ENCODE data around the gene MAP4K4.

Gene MAP4K4

DNA sequence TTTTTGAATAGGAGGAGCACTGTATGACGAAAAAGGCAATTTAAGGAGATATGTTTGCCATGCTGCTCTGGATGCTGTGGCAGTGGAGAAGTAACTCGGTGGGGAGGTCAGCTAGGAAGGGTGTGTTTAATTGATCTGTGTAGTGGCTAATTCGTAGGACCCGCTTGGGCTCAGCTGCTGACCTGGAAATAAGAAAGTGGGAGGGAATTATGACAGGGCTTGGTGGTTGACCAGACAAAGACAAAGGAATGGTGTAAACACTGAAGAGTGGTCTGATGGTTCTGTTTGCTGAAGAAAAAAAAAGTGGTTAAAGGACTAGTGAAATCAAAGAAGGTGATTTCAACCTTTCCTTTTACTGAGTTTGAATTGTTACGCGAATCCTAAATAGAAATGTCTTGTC, 146.0 kb downstream of the MAP4K4 start:
- DNase-seq: no peak

- no peak for DNase-seq
These were observed 146.6 kb downstream of the MAP4K4 start for GRCh38 chr2:101844055-101844635.

- DNase-seq: no peak
These were observed 149.5 kb downstream of the MAP4K4 start for GRCh38 chr2:101846973-101847372.

DNA sequence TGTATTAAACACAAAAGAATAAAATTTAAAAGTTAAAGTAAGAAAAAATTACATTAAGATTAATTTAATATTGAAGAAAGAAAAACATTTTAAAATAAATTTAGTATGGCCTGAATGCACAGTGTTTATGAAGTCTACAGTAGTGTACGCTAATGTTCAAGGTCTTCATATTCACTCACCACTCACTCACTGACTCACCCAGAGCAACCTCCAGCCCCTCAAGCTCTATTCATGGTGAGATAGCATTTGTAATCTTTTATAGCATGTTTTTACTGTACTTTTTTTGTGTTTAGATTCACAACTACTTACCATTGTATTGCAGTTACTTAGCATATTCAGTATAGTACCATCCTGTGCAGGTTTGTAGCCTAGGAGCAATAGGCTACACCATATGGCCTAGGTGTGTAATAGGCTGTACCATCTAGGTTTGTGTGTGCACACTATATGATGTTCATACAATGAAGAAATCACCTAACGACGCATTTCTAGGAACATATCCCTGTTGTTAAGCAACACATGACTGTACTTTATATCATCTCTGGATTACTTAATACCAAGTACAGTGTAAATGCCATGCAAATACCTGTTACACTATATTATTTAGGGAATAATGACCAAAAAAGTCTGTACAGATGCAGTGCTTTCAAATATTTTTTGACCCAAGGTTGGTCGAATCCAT, 150.3 kb downstream of the MAP4K4 start:
- DNase-seq: no peak

DNA sequence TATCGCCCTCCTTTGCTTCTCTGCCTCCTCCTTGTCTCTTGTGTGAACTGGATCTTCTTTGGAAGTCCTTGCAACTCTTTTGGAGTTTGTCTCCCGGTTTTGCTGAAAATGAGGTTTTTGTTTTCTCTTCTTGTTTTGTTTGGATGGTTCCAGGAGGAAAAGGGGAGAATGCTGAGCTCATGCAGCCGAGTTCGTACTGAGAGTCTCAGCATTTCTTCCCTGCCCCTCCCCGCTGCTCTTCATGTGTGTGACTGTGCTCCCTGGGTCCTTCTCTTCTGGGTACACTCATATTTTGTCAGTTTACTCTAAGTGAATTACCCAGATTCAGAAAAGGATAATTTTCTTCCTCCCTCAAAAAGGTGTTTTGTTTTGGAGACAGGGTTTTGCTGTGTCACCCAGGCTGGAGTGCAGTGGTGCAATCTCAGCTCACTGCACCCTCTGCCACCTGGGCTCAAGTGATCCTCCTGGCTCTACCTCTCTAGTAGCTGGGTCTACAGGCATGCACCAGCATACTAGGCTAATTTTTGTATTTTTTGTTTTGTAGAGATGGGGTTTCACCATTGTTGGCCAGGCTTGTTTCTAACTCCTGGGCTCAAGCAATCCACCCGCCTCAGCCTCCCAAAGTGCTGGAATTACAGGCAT, 151.4 kb downstream of the MAP4K4 start:
- DNase-seq: no peak

DNA sequence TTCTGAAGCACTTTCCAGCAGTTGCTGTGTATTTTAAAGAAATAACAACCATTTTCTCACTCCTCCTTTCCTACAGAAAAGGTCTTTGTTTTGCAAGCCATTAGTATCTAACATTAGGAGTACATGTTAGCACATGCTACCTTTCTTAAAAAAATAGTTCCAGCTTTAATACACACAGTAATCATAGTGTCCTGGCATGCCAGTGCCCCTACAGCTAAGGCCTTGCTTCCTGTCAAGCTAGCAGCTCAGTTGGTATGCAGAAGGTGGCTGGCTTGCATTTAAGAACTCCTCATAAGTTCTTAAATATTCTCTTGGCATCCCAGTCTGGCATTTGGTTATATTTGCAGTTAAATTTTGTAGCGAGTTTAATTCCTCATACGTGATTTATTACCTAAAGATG, 152.9 kb downstream of the MAP4K4 start:
- DNase-seq: no peak

- DNase-seq: no peak
These were observed 153.5 kb downstream of the MAP4K4 start for GRCh38 chr2:101850991-101851390.

DNA sequence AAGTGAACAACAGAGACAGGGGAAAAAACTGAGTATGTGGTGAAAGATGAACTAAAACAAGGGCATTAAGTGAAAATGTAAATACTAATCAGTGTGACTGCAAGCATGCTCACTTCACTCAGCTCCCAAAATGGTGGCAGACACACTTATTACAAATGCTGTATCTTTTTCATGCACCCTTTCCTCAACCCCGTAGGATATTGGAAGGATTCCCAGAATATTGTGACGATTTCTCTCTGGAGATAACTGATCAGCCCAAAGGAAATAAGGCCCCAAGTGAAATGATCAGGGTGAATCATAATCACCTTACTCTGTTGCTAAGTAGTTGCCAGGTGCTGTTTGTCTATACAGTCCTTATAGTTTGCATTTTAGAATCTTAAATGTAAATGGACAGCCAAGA, 155.3 kb downstream of the MAP4K4 start:
- no peak for DNase-seq

- DNase-seq: no peak
These were observed 157.4 kb downstream of the MAP4K4 start for GRCh38 chr2:101854877-101855276.

GRCh38 chr2:101855776-101856175, 158.3 kb downstream of the MAP4K4 start:
- no peak for DNase-seq

DNA sequence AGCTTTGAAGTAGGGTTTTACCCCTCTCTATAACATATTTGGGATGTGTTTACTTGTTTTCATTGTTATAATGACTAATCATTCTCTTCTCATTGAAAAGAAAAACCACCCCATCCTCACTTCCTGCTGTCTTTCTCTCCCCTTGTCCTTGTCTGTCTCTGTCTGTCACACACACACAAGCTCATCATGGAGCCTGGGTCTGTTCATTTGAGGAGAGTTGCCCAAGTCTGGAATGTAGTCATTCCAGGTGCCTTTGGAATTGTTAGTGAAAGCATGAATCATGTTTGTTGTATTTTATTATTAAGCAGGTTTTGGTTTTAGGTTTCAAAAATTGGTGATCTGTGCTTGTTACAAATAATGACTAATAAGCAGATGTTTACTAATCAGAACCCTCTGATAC, 160.7 kb downstream of the MAP4K4 start:
- DNase-seq: no peak

DNA sequence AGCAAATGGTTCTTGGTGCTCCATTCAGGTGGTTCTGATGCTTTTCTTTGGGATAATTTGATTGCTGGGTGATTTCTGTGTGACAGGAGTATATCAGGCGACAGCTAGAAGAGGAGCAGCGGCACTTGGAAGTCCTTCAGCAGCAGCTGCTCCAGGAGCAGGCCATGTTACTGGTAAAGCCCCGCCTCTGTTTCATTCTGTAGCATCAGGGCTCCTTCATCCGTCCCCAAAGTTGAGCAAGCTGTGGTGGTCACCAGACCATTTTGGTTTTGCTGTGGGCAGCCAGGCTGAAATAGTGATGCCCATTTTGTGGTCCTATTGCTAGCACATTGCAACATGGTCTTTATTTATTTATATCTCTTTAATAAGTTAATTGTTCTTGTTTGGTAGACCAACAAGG, 161.4 kb downstream of the MAP4K4 start:
- no peak for DNase-seq

GRCh38 chr2:101859604-101860003, 162.1 kb downstream of the MAP4K4 start:
- DNase-seq: no peak

DNA sequence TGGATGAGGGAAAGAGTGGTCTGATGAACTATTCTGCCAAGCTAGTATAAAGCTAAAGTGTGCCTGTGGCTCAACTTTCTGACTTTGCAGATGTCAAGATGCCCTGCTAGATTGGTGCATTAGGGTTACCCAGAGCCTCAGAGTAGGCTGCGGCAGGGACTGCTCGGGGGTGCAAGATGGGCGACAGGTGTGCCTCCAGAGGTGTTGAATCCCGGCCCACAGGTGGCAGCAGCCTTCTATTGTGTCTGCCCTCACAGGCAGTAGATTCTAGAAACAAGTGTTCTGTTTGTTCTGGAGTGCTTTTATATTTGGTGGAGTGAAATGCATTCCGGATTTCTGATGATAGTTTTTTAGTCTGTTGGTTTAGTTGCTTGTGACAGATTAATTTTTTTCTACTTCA, 162.7 kb downstream of the MAP4K4 start:
- no peak for DNase-seq

- no peak for DNase-seq
These were observed 163.3 kb downstream of the MAP4K4 start for GRCh38 chr2:101860782-101861181.

DNA sequence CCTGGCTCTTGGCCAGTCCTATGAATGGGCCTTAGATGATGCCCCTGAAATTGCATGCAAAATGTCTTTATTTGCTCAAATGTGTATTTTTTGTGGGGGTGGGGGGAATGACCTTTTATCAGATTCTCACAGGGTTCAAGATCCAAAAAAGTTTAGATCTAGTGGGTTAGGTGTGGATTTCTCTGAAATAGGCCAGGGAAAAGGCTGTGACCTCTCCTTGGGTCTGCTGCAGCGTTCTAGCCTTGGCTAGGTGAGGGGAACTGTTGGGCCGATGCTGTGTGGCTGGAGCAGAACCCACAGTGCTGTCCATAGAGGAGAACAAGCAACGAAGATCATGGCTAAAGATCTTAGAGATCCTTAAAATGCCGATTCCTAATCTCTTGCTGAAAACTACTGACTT, 163.9 kb downstream of the MAP4K4 start:
- no peak for DNase-seq

DNA sequence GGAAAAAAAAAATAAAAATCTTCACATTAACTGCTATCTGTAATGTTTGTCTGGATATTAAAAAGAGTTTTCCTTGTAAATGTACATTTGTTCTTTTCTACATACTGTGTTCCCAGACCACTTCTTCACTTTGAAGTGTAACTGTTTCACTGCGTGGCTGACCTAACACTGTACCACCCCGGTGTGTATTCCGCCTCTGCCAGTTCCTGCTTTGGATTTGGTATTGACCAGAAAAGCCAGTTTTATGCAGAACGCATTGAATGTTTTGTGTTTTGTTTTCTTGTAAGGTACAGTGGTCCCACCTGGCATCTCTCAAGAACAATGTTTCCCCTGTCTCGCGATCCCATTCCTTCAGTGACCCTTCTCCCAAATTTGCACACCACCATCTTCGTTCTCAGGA, 166.0 kb downstream of the MAP4K4 start:
- no peak for DNase-seq

DNA sequence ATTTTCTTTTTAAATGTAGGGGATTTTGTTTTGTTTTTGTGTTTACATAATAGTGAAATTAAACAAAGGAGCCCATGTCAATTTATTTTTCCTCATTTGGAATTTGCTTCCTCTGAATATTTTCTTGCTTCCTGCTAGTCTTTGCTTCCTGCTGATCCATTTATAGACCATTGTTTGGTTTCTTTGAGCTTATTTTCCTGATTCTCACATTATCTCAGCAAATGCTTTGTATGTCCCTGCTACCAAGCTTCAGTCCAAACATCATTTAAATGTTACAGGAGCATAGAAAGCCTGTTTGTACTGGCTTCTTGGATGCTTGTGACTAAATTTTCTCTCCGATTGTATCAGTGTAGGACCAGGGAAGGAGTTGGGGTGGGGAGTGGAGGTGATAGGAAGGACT, 166.9 kb downstream of the MAP4K4 start:
- no peak for DNase-seq

DNA sequence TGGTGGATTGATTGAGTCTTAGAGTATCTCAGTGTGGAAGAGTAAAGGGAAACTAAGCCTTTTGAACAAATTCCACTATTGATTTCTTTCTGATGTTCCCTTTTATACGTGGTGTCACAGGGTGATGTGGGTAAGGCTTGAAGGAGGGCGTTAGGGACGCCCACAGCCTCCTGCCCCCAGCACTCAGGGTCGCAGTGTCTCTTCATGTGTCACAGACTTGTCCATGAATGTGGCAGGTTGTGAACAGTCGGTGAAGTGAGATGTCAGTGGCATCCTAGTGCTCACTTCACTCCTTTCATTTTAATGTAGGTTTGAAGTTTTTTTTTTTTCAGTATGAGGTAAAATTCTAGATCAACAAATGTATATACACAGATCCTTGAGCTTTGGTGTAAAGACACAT, 171.0 kb downstream of the MAP4K4 start:
- no peak for DNase-seq

DNA sequence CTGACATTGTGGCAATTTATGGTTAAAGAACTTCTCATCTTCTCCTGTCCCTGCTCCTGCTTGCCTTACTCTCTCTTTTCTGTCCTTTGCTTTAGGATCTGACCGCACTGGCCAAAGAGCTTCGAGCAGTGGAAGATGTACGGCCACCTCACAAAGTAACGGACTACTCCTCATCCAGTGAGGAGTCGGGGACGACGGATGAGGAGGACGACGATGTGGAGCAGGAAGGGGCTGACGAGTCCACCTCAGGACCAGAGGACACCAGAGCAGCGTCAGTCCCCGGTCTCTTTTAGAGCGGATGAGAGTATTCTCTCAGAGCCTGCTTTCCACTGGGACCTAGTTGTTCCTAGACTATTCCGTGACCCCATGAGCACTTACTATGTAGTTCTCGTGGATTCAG, 172.0 kb downstream of the MAP4K4 start:
- DNase-seq: no peak

- no peak for DNase-seq
These were observed 172.9 kb downstream of the MAP4K4 start for GRCh38 chr2:101870444-101870843.

- DNase-seq: no peak
These were observed 174.0 kb downstream of the MAP4K4 start for GRCh38 chr2:101871480-101871879.

- no peak for DNase-seq
These were observed 175.0 kb downstream of the MAP4K4 start for GRCh38 chr2:101872480-101872879.

DNA sequence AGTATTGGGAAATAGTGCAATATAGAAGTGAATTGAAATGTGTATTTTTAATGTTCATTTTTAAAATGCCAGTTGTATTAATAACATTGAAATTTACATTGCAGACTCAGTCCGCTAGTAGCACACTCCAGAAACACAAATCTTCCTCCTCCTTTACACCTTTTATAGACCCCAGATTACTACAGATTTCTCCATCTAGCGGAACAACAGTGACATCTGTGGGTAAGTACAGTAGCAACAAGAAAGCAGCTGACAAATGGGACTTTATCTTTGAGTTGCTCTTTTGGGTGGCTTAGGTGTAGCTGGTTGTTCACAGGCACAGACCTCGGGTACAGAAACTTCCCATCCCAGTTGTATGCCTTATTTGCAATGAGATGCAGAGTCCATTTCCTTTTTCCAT, 176.0 kb downstream of the MAP4K4 start:
- no peak for DNase-seq

All from suppressor macrophage (primary cell).